HL-60 (cell line): ENCODE results near the gene MRPL46.
"Not testable (repeated sequence)": the region's sequence is repeated elsewhere in the genome, so short reads cannot be mapped to it uniquely, and the experiment has no call there.

Source experiments
- DNase-seq, 2 experiments: peaks; one replicate each; pipeline ENCODE4 v3.0.0-alpha.2; 2010 to 2020; ENCODE audit warnings: low read depth in 1 of 2, low spot score in 1 of 2
- H3K27ac ChIP-seq: fragments of 250-450 bp; sonication (Bioruptor Pico); replicated peaks from 2 replicates; pipeline ENCODE4 v1.5.1; 2020; ENCODE audit warnings: mild to moderate bottlenecking, moderate library complexity
- H3K27me3 ChIP-seq: fragments of 250-450 bp; sonication (Bioruptor Pico); 2 replicates; pipeline ENCODE4 v1.5.1; 2021; ENCODE audit warnings: mild to moderate bottlenecking, moderate library complexity; ENCODE audit not compliant: insufficient read depth, poor library complexity, severe bottlenecking
- H3K4me3 ChIP-seq: replicated peaks from 2 replicates; pipeline ENCODE4 v1.5.1; 2011; ENCODE audit warnings: mild to moderate bottlenecking, control low read depth, low read length; ENCODE audit not compliant: insufficient read depth
- CTCF ChIP-seq: IDR thresholded peaks from one replicate; pipeline ENCODE4 v1.5.1; 2011; ENCODE audit warnings: low read length, control low read depth, inconsistent platforms; ENCODE audit not compliant: insufficient read depth
- GABPA ChIP-seq: IDR thresholded peaks from 2 replicates; pipeline ENCODE4 v1.6.1; 2012; ENCODE audit warnings: low read depth
- POLR2AphosphoS5 ChIP-seq: IDR thresholded peaks from 2 replicates; pipeline ENCODE4 v1.6.1; 2012; ENCODE audit warnings: low read depth
- SPI1 ChIP-seq: IDR thresholded peaks from 2 replicates; pipeline ENCODE4 v1.6.1; 2012; ENCODE audit warnings: low read depth, mild to moderate bottlenecking, borderline replicate concordance
- TF ChIP-seq, protein P1 (sequence below): IDR thresholded peaks from 2 replicates; pipeline ENCODE4 v1.6.1; 2012; ENCODE audit warnings: low read depth; ENCODE audit not compliant: insufficient replicate concordance

The MRPL46 gene

GRCh38 chr15:88441076-88441730 is 26.0 kb downstream of the MRPL46 start:
- peaks cover 4% of the 10 kb centered on the region for H3K27me3 ChIP-seq
- no peak overlapping the region for H3K4me3 ChIP-seq
- H3K27ac ChIP-seq, result no peak overlapping the region
- no peak for DNase-seq
- TF ChIP-seq, protein P1, sequence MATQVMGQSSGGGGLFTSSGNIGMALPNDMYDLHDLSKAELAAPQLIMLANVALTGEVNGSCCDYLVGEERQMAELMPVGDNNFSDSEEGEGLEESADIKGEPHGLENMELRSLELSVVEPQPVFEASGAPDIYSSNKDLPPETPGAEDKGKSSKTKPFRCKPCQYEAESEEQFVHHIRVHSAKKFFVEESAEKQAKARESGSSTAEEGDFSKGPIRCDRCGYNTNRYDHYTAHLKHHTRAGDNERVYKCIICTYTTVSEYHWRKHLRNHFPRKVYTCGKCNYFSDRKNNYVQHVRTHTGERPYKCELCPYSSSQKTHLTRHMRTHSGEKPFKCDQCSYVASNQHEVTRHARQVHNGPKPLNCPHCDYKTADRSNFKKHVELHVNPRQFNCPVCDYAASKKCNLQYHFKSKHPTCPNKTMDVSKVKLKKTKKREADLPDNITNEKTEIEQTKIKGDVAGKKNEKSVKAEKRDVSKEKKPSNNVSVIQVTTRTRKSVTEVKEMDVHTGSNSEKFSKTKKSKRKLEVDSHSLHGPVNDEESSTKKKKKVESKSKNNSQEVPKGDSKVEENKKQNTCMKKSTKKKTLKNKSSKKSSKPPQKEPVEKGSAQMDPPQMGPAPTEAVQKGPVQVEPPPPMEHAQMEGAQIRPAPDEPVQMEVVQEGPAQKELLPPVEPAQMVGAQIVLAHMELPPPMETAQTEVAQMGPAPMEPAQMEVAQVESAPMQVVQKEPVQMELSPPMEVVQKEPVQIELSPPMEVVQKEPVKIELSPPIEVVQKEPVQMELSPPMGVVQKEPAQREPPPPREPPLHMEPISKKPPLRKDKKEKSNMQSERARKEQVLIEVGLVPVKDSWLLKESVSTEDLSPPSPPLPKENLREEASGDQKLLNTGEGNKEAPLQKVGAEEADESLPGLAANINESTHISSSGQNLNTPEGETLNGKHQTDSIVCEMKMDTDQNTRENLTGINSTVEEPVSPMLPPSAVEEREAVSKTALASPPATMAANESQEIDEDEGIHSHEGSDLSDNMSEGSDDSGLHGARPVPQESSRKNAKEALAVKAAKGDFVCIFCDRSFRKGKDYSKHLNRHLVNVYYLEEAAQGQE, result no peak
- no peak for TF ChIP-seq CTCF
- no peak for TF ChIP-seq SPI1
- no peak for TF ChIP-seq GABPA
- TF ChIP-seq POLR2AphosphoS5, result no peak

DNA sequence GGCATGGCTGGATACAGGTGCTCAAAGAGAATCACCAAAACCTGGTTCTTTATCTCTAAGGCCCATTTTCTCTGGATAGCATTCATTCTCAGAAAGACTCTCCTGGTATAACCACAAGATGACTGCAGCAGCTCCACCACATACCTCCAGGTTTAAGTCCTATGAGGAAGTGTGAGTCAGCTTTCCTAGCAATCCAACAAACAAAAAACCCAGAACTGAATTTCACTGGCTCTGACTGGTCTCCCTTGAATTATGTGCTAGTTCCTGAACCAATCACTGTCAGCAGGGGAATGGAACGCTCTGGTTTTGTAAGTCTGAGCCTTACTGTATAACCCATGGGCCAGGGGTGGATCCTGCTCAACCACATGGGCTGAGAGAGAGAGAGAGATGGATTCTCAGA is 27.2 kb downstream of the MRPL46 start:
- H3K27me3 ChIP-seq, result peaks cover 4% of the 10 kb centered on the region
- H3K27ac ChIP-seq, result no peak overlapping the region
- no peak overlapping the region for H3K4me3 ChIP-seq
- no peak for TF ChIP-seq CTCF
- TF ChIP-seq, protein P1, result no peak
- no peak for TF ChIP-seq GABPA
- no peak for TF ChIP-seq POLR2AphosphoS5
- TF ChIP-seq SPI1, result no peak
- no peak for DNase-seq

DNA sequence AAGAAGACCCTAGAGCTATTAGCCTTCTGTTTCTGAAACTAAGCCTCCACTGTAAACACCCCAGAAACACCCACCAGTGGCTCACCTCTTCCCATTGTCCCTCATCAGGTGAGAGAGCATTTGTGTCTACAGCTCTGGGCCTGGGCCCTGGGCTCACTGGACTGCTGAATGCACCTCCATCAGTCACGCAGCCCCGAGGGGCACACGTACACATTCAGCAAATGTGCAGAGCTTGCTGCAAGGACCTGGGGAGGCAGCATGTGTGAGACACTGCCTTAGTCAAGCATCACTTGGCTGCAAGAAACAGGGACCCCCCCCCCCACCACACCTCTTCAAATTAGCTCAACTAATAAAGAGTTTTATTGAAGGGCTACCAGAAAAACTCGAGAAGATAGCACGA is 29.0 kb downstream of the MRPL46 start:
- Histone ChIP-seq H3K4me3 (no peak overlapping the region), H3K27ac (no peak overlapping the region), H3K27me3 (peaks cover 4% of the 10 kb centered on the region)
- DNase-seq, result no peak
- TF ChIP-seq, protein P1, result no peak
- TF ChIP-seq CTCF (no peak), POLR2AphosphoS5 (no peak), SPI1 (no peak), GABPA (no peak)

DNA sequence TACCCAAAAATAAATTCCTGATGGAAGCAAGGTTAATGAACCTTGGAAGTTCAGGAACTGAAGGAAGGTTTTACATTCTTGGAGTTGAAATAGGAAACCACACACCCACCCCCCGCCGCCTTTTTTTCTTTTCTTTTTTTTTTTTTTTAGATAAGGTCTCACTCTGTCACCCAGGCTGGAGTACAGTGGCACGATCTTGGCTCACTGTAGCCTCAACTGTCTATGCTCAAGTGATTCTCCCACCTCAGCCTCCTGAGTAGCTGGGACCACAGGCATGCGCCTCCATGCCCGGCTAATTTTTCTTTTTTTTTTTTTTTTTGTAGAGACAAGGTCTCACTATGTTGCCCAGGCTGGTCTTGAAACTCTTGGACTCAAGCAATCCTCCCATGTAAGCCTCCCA is 33.1 kb downstream of the MRPL46 start:
- H3K4me3 ChIP-seq, H3K27ac ChIP-seq, DNase-seq, H3K27me3 ChIP-seq: not testable (repeated sequence)
